Lung (tissue), 12 donors: Measurements from ENCODE around the gene VASH1. TPM values are rescaled to one million over a fixed set of nuclear protein-coding genes. Genes with fewer than 3 reads are reported as not detected.

Source experiments
- ATAC-seq: fragments of 200-7000 bp; cut with Tn5 transposase; one replicate; pipeline ENCODE4 v1.9.1; 2020; ENCODE audit warnings: moderate number of reproducible peaks; ENCODE audit not compliant: insufficient read depth, low FRiP score
- DNase-seq, 3 donors: peaks; one replicate each; pipeline ENCODE4 v3.0.0-alpha.2; 2013 to 2017
- H3K27ac ChIP-seq, 2 donors: one replicate each; pipeline ENCODE4 v1.5.1; 2013; ENCODE audit warnings: mild to moderate bottlenecking in 2 of 2, moderate library complexity in 2 of 2, control low read depth in 1 of 2, inconsistent platforms in 1 of 2, low read depth in 1 of 2, low read length in 1 of 2
- H3K27me3 ChIP-seq, 3 donors: one replicate each; pipeline ENCODE4 v1.5.1; 2013; ENCODE audit warnings: low read length in 2 of 3; ENCODE audit not compliant: control insufficient read depth in 3 of 3, insufficient read depth in 3 of 3
- H3K36me3 ChIP-seq, 4 donors: one replicate each; pipeline ENCODE4 v1.5.1; 2013; ENCODE audit warnings: low read length in 4 of 4, mild to moderate bottlenecking in 1 of 4, moderate library complexity in 1 of 4; ENCODE audit not compliant: control insufficient read depth in 4 of 4, insufficient read depth in 4 of 4
- H3K4me1 ChIP-seq, 5 donors: one replicate each; pipeline ENCODE4 v1.5.1; 2013; ENCODE audit warnings: low read length in 5 of 5, mild to moderate bottlenecking in 2 of 5, moderate library complexity in 1 of 5; ENCODE audit not compliant: control insufficient read depth in 5 of 5, insufficient read depth in 5 of 5
- H3K4me3 ChIP-seq: one replicate; pipeline ENCODE4 v1.5.1; 2013; ENCODE audit warnings: mild to moderate bottlenecking, control low read depth, moderate library complexity
- H3K9ac ChIP-seq, 2 donors: one replicate each; pipeline ENCODE4 v1.5.1; 2013; ENCODE audit warnings: low read length in 2 of 2, control low read depth in 1 of 2; ENCODE audit not compliant: insufficient read depth in 1 of 2
- H3K9me3 ChIP-seq, 4 donors: one replicate each; pipeline ENCODE4 v1.5.1; 2013; ENCODE audit warnings: low read length in 3 of 4, mild to moderate bottlenecking in 1 of 4, moderate library complexity in 1 of 4; ENCODE audit not compliant: control insufficient read depth in 4 of 4, insufficient read depth in 3 of 4
- WGBS, 2 donors: extraction: QIAGEN DNeasy Blood & Tissue Kit; methylation state at CpG; one replicate each; pipeline ENCODE4 v1.1.7; 2013; 5-methylcytosine and 5-hydroxymethylcytosine counted together
- polyA plus RNA-seq, 2 donors: library from polyadenylated mRNA; stranded (reverse); fragments of 200-250 nt; gene quantifications; one replicate each; pipeline ENCODE4 v1.2.1, GENCODE V29; 2013
- total RNA-seq, 2 donors: library from RNA; depleted of rRNA in 1 of 2; stranded (reverse); fragments of >200 nt in 1 of 2; gene quantifications; one replicate each; pipeline ENCODE4 v1.2.1, GENCODE V29; 2014 to 2021
- TF ChIP-seq, protein P1 (sequence below): IDR thresholded peaks from 2 replicates; pipeline ENCODE4 v1.5.1; 2012; ENCODE audit warnings: mild to moderate bottlenecking; ENCODE audit errors: control extremely low read depth, extremely low read depth
- donor health status: control.
- donor health status: control.
- donor health status: Bipolar disorder and iron deficiency.
- donor health status: healthy.
- donor health status: DM: yes; HTN: yes; CAD: no.

Gene VASH1
- total and polyA plus RNA-seq, 4 donors, result 10.5 to 25.4 (median 18.0) TPM

DNA sequence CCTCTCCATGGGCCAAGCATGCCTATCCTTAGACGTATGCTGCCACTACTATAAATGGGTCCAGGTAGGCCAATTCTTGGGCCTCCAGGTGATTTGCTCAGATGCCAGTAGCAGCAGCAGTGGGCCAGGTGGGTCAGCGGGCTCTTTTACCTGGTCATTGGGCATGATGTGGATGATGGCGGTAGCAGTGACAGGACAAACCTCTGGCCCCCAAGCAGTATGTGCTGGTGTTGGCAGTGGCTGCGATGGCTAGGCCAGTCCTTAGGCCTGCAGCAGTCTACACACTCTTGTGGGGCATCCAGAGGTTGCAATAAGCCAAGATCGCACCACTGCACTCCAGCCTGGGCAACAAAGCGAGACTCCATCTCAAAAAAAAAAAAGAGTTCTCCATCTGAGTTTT is 19.1 kb upstream of the VASH1 start:
- Histone ChIP-seq H3K9ac (no peak overlapping the region), H3K4me1 (no peaks in the 10 kb centered on the region), H3K36me3 (no peaks in the 10 kb centered on the region), H3K27ac (no peak overlapping the region), H3K27me3 (no peaks in the 10 kb centered on the region), H3K9me3 (peaks cover 0 to 8% (median 3%) of the 10 kb centered on the region in 4 donors), H3K4me3 (no peak overlapping the region)
- TF ChIP-seq, protein P1, sequence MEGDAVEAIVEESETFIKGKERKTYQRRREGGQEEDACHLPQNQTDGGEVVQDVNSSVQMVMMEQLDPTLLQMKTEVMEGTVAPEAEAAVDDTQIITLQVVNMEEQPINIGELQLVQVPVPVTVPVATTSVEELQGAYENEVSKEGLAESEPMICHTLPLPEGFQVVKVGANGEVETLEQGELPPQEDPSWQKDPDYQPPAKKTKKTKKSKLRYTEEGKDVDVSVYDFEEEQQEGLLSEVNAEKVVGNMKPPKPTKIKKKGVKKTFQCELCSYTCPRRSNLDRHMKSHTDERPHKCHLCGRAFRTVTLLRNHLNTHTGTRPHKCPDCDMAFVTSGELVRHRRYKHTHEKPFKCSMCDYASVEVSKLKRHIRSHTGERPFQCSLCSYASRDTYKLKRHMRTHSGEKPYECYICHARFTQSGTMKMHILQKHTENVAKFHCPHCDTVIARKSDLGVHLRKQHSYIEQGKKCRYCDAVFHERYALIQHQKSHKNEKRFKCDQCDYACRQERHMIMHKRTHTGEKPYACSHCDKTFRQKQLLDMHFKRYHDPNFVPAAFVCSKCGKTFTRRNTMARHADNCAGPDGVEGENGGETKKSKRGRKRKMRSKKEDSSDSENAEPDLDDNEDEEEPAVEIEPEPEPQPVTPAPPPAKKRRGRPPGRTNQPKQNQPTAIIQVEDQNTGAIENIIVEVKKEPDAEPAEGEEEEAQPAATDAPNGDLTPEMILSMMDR, result no peak
- ATAC-seq (no peak), DNase-seq (no peak)
- WGBS, 2 donors, result 81 to 87% methylated on average over 6 of the region's 6 CpGs

DNA sequence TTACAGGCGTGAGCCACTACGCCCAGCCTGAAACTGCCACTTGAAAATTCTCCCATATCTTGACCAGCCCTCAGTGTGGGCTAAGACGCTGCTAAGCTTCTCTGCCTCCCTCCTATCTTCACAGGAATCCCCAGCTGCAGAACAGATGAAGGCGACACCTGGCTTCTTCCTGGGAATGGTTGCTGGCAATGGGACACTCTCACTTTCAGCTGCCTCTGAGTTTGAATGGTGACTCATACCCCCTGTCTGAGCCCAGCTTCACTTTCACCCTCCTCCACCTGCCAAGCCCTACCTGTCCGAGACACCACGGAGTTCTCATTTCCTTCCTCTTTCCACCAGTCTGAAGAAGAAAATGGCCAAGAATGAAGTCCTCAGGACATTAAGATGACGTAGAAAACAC is 18.3 kb upstream of the VASH1 start:
- Histone ChIP-seq H3K4me1 (no peaks in the 10 kb centered on the region), H3K9ac (no peak overlapping the region), H3K36me3 (no peaks in the 10 kb centered on the region), H3K27me3 (no peaks in the 10 kb centered on the region), H3K27ac (no peak overlapping the region), H3K4me3 (no peak overlapping the region), H3K9me3 (peaks cover 0 to 8% (median 3%) of the 10 kb centered on the region in 4 donors)
- 63 to 72% methylated on average over 7 of the region's 7 CpGs for WGBS, 2 donors
- TF ChIP-seq, protein P1, result no peak
- DNase-seq, result no peak
- ATAC-seq, result no peak

DNA sequence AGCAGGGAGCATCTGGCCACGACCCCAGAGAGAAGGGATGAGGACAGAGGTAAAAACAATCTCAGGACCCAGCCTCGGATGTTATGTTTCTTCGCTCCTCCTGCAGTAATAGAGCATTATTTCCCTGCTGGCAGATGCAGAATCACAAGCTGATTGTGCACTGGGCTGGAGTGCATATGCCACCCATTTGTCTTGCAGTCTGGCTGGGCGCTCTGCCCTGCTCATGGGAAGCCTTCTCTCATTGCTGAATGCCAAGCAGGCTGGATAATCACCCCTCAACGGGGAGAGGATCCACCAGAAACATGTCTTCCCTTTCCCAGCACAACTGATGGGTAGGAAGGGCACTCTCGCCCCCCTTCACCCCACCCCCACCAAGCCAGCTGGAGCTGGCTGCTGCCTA is 8.5 kb upstream of the VASH1 start:
- H3K4me3 ChIP-seq, result no peak overlapping the region
- ATAC-seq (no peak), DNase-seq (no peak)
- H3K27me3 ChIP-seq, result no peaks in the 10 kb centered on the region
- H3K9me3 ChIP-seq, result peaks cover 0 to 4% (median 0%) of the 10 kb centered on the region in 4 donors
- H3K27ac ChIP-seq, result no peak overlapping the region
- no peak overlapping the region for H3K9ac ChIP-seq
- TF ChIP-seq, protein P1, result no peak
- H3K4me1 ChIP-seq, result no peaks in the 10 kb centered on the region
- WGBS, 2 donors, result 59 to 76% methylated on average over 6 of the region's 6 CpGs
- no peaks in the 10 kb centered on the region for H3K36me3 ChIP-seq

DNA sequence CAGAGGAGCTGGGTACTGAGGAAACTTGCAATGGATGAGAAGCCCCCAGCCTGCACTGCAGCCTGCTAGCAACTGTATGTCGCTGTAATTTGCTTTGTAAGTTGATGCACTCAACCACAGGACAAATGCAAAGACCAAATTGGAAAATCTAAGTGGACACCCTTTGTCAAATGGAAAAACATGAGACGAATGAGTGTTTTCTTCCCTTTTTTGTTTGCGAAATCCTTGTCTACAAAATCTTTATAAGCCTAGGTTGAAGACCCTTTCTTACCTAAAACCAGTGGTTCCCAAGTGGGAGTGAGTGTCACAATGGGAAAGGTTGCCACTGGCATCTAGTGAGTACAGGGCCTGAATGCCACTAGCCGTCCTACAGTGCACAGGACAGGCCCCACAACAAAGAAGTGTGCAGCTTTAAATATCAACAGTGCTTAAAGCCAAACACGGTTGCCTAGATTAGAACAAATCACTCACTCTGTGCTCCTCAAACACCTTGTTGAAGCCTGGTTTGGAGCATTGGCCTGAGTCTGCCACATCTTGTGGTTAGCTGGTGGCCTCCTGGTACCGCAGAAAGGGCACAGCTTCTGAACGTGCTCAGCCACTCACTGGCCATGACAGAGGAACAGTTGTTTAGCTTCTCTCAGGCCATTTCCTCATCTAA is 7.6 kb upstream of the VASH1 start:
- DNase-seq, result no peak
- WGBS, 2 donors, result 77 to 79% methylated on average over 7 of the region's 7 CpGs
- TF ChIP-seq, protein P1, result no peak

More for the DNA sequence above, 7.6 kb upstream of the VASH1 start:
- Histone ChIP-seq H3K4me1 (no peaks in the 10 kb centered on the region), H3K9ac (no peak overlapping the region), H3K4me3 (no peak overlapping the region), H3K27ac (no peak overlapping the region), H3K36me3 (no peaks in the 10 kb centered on the region), H3K27me3 (no peaks in the 10 kb centered on the region), H3K9me3 (peaks cover 0 to 4% (median 0%) of the 10 kb centered on the region in 4 donors)
- ATAC-seq, result no peak
